ENCODE results near the gene TEX50.
A peak's percentile ranks its signal among the peaks of the same experiment; 100 is the strongest.
"Not testable (repeated sequence)": the region's sequence is repeated elsewhere in the genome, so short reads cannot be mapped to it uniquely, and the experiment has no call there.

The TEX50 gene

DNA sequence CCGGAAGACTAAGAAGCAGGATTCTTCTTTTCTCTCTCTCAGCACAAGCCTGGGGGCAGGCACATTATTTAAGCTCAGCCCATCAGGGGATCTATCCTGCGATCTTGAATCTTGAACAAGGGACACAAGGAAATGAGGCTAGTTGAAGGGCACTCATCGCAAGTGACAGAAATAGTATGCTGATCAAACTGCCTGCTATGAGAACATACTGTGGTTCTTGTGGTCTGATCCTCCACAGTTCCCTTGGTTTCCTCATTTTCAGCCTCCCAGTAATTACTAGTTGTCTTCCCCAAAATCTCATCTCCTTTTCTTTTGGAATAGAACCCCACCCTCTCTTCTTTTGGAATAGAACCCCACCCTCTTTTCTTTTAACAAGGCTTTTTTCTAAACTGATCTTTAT is 28.0 kb downstream of the TEX50 start:
- DNase-seq: peak; percentile 86

DNA sequence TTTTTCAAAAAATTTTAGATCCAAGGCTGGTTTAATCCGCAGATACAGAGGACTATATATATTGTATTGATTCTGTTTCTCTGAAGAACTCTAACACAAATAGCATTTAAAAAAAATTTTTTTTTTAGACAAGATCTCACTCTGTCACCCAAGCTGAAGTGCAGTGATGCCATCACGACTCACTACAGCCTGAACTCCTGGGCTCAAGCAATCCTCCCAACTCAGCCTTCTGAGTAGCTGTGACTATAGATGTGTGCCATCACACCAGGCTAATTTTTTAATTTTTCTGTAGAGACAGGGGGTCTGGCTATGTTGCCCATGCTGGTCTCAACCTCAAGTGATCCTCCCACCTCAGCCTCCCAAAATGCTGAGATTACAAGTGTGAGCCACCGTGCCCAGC is 31.5 kb downstream of the TEX50 start:
- no peak for DNase-seq

DNA sequence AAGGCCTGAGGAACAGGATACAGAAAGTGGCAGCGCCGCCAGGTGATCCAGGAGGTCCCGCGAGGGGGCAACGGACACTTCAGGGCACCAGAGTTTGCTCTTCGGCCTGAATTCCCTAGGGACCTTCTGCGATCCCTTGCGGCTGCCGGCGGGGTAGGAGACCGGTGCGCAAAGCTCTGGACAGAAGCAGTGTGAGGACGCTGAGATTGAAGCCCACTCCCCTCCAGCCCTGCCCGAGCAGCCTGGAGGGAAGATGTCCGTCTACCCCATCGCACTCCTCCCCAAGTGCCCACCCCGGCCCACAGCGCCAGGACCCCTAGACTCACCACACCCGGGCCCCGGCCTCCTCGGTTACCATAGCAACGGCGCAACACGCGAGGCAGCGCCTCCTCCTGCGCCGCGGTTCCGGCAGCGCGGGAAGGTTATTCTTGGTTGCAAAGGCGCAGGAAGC is 34.4 kb downstream of the TEX50 start, which contains the start of gene ANKRD45:
TSS of gene ANKRD45 (minus strand) at position 361 of the 451 bp plus-strand sequence. CDS start 10,433 bp downstream, outside the sequence.
- DNase-seq: no peak

DNA sequence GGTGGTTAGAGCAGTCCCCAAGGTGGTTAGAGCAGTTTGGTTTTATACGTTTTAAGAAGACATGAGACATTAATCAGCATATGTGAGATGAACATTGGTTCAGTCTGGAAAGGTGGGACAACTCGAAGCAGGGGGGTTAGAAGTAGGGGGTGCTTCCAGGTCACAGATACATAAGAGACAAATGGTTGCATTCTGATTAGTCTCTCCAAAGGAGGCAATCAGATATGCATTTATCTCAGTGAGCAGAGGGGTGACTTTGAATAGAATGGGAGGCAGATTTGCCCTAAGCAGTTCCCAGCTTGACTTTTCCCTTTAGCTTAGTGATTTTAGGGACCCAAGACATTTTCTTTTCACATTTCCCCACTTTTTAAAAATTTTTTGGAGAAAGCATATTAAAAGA is 39.4 kb downstream of the TEX50 start:
- not testable (repeated sequence) for DNase-seq

GRCh38 chr1:173680152-173680551 is 45.0 kb downstream of the TEX50 start:
- not testable (repeated sequence) for DNase-seq

GRCh38 chr1:173682184-173682583 is 47.0 kb downstream of the TEX50 start:
- DNase-seq: no peak

- not testable (repeated sequence) for DNase-seq
Observed at GRCh38 chr1:173683838-173684237, 48.7 kb downstream of the TEX50 start.

- DNase-seq: not testable (repeated sequence)
Observed at GRCh38 chr1:173685121-173685520, 50.0 kb downstream of the TEX50 start.

Data from OCI-M1 (cell line).